Heart left ventricle (tissue), 13 donors: ENCODE data around the gene ADAMTS5.

Experiments
- CTCF ChIP-seq, 12 donors: fragments of 200-600 bp; sonication (generic) in 4 of 12; IDR thresholded peaks; one replicate each; pipeline versions ENCODE4 v1.5.0 to v1.8.0; 2018 to 2022; ENCODE audit warnings: antibody characterized with exemption in 12 of 12, mild to moderate bottlenecking in 5 of 12
- POLR2A ChIP-seq, 2 donors: fragments of 450-650 bp; IDR thresholded peaks; one replicate each; pipeline ENCODE4 v1.6.1; 2017; ENCODE audit warnings: antibody characterized with exemption in 2 of 2, mild to moderate bottlenecking in 2 of 2, moderate library complexity in 2 of 2
- donor health status: ischemic (EF 13 %, LVEDD 7.1; RV severe dilation, severe dysfunction).
- donor health status: DM: no; HTN: yes; CAD: no.
- donor health status: DM: no; HTN: no; CAD: no.
- donor health status: ischemic (EF 25% LVEDD 6.9; RV normal size, moderate dysfunction).
- donor health status: ischemic (EF 25% LVEDD 5.7; RV mildly dilated, moderate dysfunction).
- donor health status: ischemic (EF 35%, LVEDD 5.7; RV mildly dilated, moderate dysfunction).
- donor health status: nonischemic (EF 11% LVEDD 7.7; RV severe dilation, severe dysfunction).
- donor health status: DM: yes; HTN: yes; CAD: no.
- donor health status: PGD.
- donor health status: ischemic (EF 29% LVEDD 5.4; RV normal size, mild dysfunction).
- donor health status: nonischemic (EF 23%, LVEDD 6.1; RV moderate dilation, normal function).

- TF ChIP-seq CTCF (IDR thresholded peaks at IDR 0.05) (no peak), POLR2A (IDR thresholded peaks at IDR 0.05) (no peak)
Measured at GRCh38 chr21:27001526-27001925, 34.6 kb upstream of the ADAMTS5 start.
